ENCODE results near the gene COA7. TPM values are rescaled to one million over a fixed set of nuclear protein-coding genes. Genes with fewer than 3 reads are reported as not detected.

Gene COA7
- total RNA-seq, 2 donors from 2014 or later = 13.7 to 14.1 TPM

DNA sequence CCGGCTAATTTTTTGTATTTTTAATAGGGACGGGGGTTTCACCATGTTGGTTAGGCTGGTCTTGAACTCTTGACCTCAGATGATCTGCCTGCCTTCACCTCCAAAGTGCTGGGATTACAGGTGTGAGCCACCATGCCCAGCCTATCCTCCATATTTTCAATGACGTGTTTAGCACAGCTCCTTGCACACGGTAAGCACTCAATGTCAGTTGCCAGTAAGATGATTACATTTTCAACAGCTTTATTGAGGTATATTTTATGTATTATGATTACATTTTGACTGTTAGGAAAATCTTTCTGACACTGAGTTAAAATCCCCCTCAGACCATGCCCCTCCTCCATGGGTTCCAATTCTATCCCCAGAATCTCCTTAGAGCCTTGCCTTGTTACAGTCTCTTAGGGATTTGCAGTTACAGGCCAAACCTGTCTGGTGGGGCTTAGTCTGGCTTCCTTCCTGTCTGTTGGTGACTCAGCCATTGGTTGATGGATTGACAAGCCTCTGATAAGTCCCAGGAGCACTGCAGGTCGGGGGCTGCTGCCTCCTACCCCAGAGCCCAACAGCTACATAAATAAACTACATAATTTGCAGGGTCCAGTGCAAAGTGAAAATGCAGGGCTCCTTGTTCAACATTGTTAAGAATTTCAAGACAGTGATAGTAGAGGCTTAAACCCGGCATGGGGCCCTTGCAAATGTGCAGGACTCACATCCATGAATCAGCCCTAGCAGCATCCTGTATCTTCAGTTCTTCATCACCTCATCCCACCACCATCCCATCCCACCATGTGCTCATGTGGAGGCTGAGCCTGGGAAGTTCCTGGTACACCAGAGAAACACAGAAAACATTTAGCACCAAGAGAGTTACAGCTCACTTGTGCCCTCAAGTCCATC lies 23.4 kb downstream of the COA7 start:
- intact Hi-C loops (cut with DNase I) = no loop called here
- no peak for DNase-seq (ENCODE audit: low spot score)

DNA sequence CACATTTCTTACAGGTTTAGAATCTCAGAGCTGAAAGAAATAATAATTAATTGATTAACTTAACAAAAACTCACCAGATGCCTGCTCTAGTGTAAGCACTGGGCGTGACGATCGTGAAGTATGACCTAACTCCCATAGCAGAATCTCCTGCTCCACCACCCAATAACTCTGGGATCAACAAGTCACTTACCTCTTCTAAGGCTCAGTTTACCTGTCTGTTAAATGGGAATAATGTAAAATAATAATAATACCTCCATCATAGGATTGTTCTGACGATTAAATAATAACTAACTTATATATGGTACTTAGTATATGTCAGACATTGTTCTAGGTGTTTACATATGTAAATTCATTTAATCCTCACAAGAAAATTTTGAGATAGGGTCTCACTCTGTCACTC lies 24.6 kb downstream of the COA7 start:
- intact Hi-C loops (cut with DNase I) = no loop called here

DNA sequence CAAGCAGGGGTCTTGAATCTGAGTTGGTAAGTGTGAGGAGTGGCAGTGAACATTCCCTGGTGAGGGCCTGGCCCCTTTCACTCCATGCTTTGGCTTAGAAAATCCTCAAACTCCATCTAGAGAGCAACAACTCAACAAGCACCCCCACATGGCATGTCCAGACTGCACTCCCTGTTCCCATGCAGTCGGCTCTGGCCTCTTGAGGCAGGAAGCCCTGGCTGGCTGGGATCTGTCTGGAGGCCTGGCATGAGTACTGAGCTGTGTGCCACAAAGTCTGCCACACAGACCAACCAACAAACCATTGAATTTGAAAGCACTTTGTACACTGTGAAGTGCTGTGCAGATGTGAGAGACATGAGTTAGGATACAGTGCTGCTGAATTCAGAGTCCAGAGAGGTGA lies 25.2 kb downstream of the COA7 start:
- DNase-seq (ENCODE audit: low spot score) = no peak
- intact Hi-C loops (cut with DNase I) = no loop called here

More for the DNA sequence above, 24.6 kb downstream of the COA7 start:
- DNase-seq (ENCODE audit: low spot score) = no peak

GRCh38 chr1:52670604-52671003 lies 27.5 kb downstream of the COA7 start:
- no peak for DNase-seq (ENCODE audit: low spot score)
- intact Hi-C loops (cut with DNase I) = no loop called here

- intact Hi-C loops (cut with DNase I) = no loop called here
- DNase-seq (ENCODE audit: low spot score) = no peak
These were observed 28.5 kb downstream of the COA7 start for GRCh38 chr1:52669696-52670095.

- no peak for DNase-seq (ENCODE audit: low spot score)
- intact Hi-C loops (cut with DNase I) = no loop called here
These were observed 29.4 kb downstream of the COA7 start for GRCh38 chr1:52668711-52669110.

DNA sequence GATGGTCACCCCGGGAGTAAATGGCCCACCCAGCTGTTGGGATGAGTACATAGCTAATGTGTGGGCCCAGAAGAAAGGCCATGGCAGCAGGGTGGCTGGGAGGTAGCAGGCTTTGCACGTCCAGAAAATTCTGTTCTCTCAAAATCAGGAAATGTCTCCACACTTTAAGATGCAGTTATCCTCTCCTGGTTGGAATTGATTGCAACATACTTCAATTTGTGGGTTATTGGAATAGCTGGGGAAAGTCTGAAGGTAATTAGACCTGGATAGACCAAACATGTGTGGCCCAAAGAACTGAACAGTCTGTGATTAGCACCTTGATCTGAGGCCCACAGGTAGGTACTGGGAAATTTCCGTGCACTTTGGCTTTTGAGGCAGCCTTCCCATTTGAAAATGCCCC lies 30.2 kb downstream of the COA7 start:
- intact Hi-C loops (cut with DNase I) = no loop called here
- no peak for DNase-seq (ENCODE audit: low spot score)

DNA sequence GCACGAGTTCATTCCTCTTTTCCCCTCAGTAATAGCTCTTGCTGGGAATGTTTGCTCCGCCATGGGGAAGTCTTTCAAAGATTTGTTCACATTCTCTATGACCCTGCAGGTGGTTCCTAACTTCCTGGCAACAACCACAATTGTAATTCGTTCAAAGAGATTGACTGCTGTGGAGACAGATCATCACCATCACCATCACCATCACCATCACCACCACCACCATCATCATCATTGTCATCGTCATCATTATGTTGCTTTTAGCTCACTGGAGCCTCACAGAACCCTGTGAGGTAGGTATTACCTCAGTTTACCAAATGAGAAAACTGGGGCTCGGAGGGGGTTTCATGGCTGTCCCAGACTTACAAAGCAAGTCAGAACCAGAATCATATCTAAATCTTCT lies 30.9 kb downstream of the COA7 start:
- intact Hi-C loops (cut with DNase I) = no loop called here
- DNase-seq (ENCODE audit: low spot score) = no peak

DNA sequence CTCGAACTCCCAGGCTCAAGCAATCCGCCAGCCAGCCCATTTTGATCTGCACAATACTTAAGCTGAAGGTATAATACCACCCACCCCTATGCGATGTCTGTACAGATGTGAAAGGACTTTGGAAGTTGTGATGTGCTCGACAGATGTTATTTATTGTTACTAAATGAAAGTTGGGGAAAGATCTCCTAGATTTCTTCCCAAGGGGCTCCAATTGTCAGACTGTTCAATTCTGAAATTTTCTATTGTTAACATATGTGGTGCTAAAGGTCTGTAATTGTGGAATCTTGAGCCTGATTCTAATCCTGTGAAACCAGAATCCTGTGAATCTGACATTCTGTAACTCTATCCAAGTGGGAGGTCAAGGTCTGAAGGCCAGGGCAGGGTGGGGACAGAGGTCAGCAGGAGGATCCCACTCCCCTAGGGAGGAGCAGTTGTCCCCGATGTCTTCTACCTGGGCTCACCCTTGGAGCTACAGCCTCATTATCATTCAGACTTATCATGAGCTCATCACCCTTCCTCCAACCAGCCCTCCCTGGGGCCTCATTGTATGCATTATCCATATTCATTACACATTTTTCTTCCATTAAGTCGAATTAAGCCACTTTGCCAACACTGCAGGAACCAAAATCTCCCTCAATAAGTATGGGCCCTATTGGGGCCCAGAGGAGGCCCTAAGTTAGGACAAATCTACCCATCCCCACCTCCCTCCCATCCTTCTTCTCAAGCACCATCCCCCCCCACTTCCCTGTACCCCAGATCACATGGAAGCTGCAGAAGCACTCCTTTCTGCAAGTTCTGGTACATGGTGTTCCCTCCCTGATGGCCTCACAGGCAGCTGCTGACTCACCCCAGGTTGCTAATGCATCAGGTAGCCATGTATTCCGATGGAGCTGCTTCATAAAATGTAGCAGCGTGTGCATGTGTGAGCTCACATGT lies 32.9 kb downstream of the COA7 start:
- no peak for DNase-seq (ENCODE audit: low spot score)
- intact Hi-C loops (cut with DNase I) = no loop called here

- intact Hi-C loops (cut with DNase I) = no loop called here
- no peak for DNase-seq (ENCODE audit: low spot score)
These were observed 34.4 kb downstream of the COA7 start for GRCh38 chr1:52663716-52664115.

DNA sequence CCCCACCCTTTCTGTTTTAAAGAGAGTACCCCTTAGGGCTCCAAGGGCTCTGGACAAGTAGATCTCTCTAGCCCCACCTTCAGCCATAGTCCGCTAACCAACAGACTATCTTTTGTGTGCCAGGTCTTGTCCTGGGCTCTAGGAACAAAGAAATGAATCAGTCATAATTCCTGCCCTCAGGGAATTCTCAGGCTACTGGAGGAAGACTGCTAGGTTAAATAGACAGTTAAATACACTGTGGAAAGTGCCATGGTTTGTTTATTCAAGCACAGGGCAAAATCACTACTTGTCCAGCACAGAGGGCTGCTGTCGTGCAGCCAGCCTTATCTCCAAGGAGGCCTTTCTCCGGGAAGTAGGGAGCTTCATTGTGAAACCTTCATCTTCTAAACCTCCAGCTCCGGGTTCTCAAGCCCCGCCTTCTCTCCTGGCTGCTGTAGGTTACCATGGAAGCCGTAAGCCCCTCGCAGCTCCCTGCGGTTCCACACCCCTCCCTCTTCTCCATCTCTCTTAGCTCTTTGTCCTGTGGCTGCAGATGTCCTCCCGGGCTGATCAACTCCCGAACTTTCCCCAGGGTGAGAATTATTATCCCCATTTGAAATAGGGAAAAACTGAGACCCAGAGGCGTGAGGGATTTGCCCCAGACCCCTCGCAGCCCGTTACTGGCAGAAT lies 35.4 kb downstream of the COA7 start:
- intact Hi-C loops (cut with DNase I) = no loop called here

GRCh38 chr1:52660807-52661206 lies 37.3 kb downstream of the COA7 start:
- intact Hi-C loops (cut with DNase I) = no loop called here
- no peak for DNase-seq (ENCODE audit: low spot score)

More for the DNA sequence above, 35.4 kb downstream of the COA7 start:
- DNase-seq (ENCODE audit: low spot score) = no peak

GRCh38 chr1:52659851-52660596 lies 38.1 kb downstream of the COA7 start:
- DNase-seq (ENCODE audit: low spot score) = no peak
- intact Hi-C loops (cut with DNase I) = no loop called here

- intact Hi-C loops (cut with DNase I) = no loop called here
- no peak for DNase-seq (ENCODE audit: low spot score)
These were observed 38.8 kb downstream of the COA7 start for GRCh38 chr1:52659356-52659755.

DNA sequence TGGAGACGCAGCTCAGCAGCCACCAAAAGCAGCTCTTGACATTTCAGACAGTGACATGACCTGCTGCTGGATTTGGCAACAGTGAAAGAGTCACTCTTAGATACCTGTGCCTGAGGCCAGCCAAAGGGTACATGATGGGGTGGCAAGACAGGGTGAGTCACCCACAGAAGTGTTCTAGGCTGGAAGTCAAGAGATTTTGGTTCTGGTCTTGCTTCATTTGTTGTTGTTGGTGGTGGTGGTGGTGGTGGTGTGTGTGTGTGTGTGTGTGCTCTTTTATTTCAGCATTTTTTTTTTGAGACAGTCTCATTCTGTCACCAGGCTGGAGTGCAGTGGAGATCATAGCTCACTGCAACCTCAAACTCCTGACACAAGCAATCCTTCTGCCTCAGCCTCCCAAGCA lies 39.4 kb downstream of the COA7 start:
- intact Hi-C loops (cut with DNase I) = no loop called here
- no peak for DNase-seq (ENCODE audit: low spot score)

DNA sequence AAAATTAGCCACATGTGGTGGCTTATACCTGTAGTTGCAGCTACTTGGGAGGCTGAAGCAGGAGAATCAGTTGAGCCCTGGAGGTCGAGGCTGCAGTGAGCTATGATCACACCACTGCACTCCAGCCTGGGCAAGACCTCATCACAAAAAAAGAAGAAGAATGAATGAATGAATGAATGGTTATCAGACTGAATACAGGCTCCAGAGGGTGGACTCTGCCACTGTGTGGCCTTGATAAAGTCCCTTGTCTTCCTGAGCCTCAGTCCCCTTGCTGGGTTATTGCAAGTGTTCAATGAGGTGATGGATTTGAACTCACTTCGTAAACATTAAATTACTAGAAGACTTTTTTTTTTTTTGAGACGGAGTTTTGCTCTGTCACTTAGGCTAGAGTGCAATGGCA lies 40.4 kb downstream of the COA7 start:
- intact Hi-C loops (cut with DNase I) = no loop called here

GRCh38 chr1:52654063-52654462 lies 44.1 kb downstream of the COA7 start:
- DNase-seq (ENCODE audit: low spot score) = no peak
- intact Hi-C loops (cut with DNase I) = no loop called here

More for the DNA sequence above, 40.4 kb downstream of the COA7 start:
- no peak for DNase-seq (ENCODE audit: low spot score)

- intact Hi-C loops (cut with DNase I) = no loop called here
- DNase-seq (ENCODE audit: low spot score) = no peak
These were observed 44.8 kb downstream of the COA7 start for GRCh38 chr1:52653207-52653849.

DNA sequence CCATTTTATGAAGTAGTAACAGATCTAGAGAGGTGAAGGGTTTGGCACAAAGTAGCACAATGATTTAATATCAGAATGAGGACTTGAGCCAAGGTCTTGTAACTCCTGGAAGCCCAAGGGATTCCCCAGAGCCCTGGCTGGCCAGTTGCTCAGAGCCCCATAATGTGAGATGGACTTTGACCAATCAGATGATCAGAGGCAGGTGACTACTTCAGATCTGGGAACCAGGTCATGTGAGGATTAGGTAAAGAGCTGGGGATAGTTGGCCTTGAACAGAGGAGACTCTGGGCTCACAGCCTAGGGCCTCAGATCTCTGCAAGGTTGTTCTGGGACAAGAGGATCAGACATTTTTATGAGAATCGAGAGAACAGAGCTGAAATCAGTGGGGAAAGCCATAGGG lies 46.2 kb downstream of the COA7 start:
- intact Hi-C loops (cut with DNase I) = no loop called here
- no peak for DNase-seq (ENCODE audit: low spot score)
